ENCODE data around the gene PRKCZ.
A peak's percentile ranks its signal among the peaks of the same experiment; 100 is the strongest.

The PRKCZ gene

GRCh38 chr1:2134621-2135307 is 84.6 kb downstream of the PRKCZ start:
- Histone ChIP-seq H3K79me1 (ENCODE audit: low read length) (peaks cover 33% of the 10 kb centered on the region), H2BK120ac (ENCODE audit: insufficient read depth, low read length, poor library complexity) (peak overlapping the region; percentile 87), H3K27me3 (ENCODE audit: insufficient read depth, low read length) (no peaks in the 10 kb centered on the region), H3K27ac (ENCODE audit: low read depth, low read length) (peak overlapping the region; percentile 98), H4K91ac (ENCODE audit: low read depth, low read length) (peak overlapping the region; percentile 94), H3K4me2 (ENCODE audit: low read length) (peak overlapping the region; percentile 27), H3K4me1 (ENCODE audit: control insufficient read depth in 1 of 2, insufficient read depth in 2 of 2, low read length in 2 of 2) (peaks cover 35 to 41% of the 10 kb centered on the region in 2 experiments), H3K4me3 (ENCODE audit: low read depth, low read length) (peak overlapping the region; percentile 14), H4K8ac (ENCODE audit: low read depth, low read length) (peak overlapping the region; percentile 90), H3K14ac (ENCODE audit: low read length) (peak overlapping the region; percentile 93), H3K9me3 (ENCODE audit: insufficient read depth, low read depth, low read length) (no peaks in the 10 kb centered on the region), H2AK5ac (ENCODE audit: low read length) (peak overlapping the region; percentile 44), H2BK5ac (ENCODE audit: low read depth, low read length, poor library complexity) (peak overlapping the region; percentile 94), H4K12ac (ENCODE audit: low read depth, low read length) (peak overlapping the region; percentile 78), H3K23ac (ENCODE audit: low read length) (no peak overlapping the region), H2BK12ac (ENCODE audit: low read length) (peak overlapping the region; percentile 89), H3K36me3 (ENCODE audit: control insufficient read depth in 1 of 2, insufficient read depth in 2 of 2, low read length in 2 of 2) (peaks cover 19% of the 10 kb centered on the region in 2 experiments), H3K9ac (ENCODE audit: low read length) (no peak overlapping the region), H3K4ac (ENCODE audit: low read depth, low read length) (peak overlapping the region; percentile 28), H3K18ac (ENCODE audit: low read length) (peak overlapping the region; percentile 95), H2AFZ (ENCODE audit: insufficient read depth, low read length, poor library complexity) (peak overlapping the region; percentile 48), H3K79me2 (ENCODE audit: control insufficient read depth, insufficient read depth, low read length, poor library complexity) (peaks cover 17% of the 10 kb centered on the region)
- DNase-seq, result peak; percentile 87 to 89
- no CpG with 5 or more reads among the region's 40 CpGs for WGBS (ENCODE audit: extremely low coverage, insufficient coverage, insufficient read length)

- H3K27ac ChIP-seq (ENCODE audit: low read depth, low read length), result peak overlapping the region; percentile 98
- peak overlapping the region; percentile 32 for H3K4me2 ChIP-seq (ENCODE audit: low read length)
- no peak overlapping the region for H3K18ac ChIP-seq (ENCODE audit: low read length)
- H3K9ac ChIP-seq (ENCODE audit: low read length), result no peak overlapping the region
- H3K36me3 ChIP-seq (ENCODE audit: control insufficient read depth in 1 of 2, insufficient read depth in 2 of 2, low read length in 2 of 2), result peaks cover 19% of the 10 kb centered on the region in 2 experiments
- peak overlapping the region; percentile 90 for H4K8ac ChIP-seq (ENCODE audit: low read depth, low read length)
- H2BK12ac ChIP-seq (ENCODE audit: low read length), result peak overlapping the region; percentile 83
- H3K4me1 ChIP-seq (ENCODE audit: control insufficient read depth in 1 of 2, insufficient read depth in 2 of 2, low read length in 2 of 2), result peaks cover 35 to 41% of the 10 kb centered on the region in 2 experiments
- H3K79me1 ChIP-seq (ENCODE audit: low read length), result peaks cover 33% of the 10 kb centered on the region
- no peaks in the 10 kb centered on the region for H3K9me3 ChIP-seq (ENCODE audit: insufficient read depth, low read depth, low read length)
- peak overlapping the region; percentile 87 for H2BK120ac ChIP-seq (ENCODE audit: insufficient read depth, low read length, poor library complexity)
- peaks cover 17% of the 10 kb centered on the region for H3K79me2 ChIP-seq (ENCODE audit: control insufficient read depth, insufficient read depth, low read length, poor library complexity)
- peak overlapping the region; percentile 74 for H3K14ac ChIP-seq (ENCODE audit: low read length)
- peak overlapping the region; percentile 48 for H2AFZ ChIP-seq (ENCODE audit: insufficient read depth, low read length, poor library complexity)
- DNase-seq, result peak; percentile 100
- H4K12ac ChIP-seq (ENCODE audit: low read depth, low read length), result no peak overlapping the region
- H3K4me3 ChIP-seq (ENCODE audit: low read depth, low read length), result no peak overlapping the region
- H3K27me3 ChIP-seq (ENCODE audit: insufficient read depth, low read length), result no peaks in the 10 kb centered on the region
- no CpG with 5 or more reads among the region's 13 CpGs for WGBS (ENCODE audit: extremely low coverage, insufficient coverage, insufficient read length)
- H4K91ac ChIP-seq (ENCODE audit: low read depth, low read length), result peak overlapping the region; percentile 95
- peak overlapping the region; percentile 94 for H2BK5ac ChIP-seq (ENCODE audit: low read depth, low read length, poor library complexity)
- H3K23ac ChIP-seq (ENCODE audit: low read length), result no peak overlapping the region
- no peak overlapping the region for H2AK5ac ChIP-seq (ENCODE audit: low read length)
- H3K4ac ChIP-seq (ENCODE audit: low read depth, low read length), result no peak overlapping the region
Measured at GRCh38 chr1:2135441-2135841, 85.2 kb downstream of the PRKCZ start.

- peaks cover 35 to 41% of the 10 kb centered on the region in 2 experiments for H3K4me1 ChIP-seq (ENCODE audit: control insufficient read depth in 1 of 2, insufficient read depth in 2 of 2, low read length in 2 of 2)
- peak overlapping the region; percentile 46 for H4K12ac ChIP-seq (ENCODE audit: low read depth, low read length)
- peaks cover 17% of the 10 kb centered on the region for H3K79me2 ChIP-seq (ENCODE audit: control insufficient read depth, insufficient read depth, low read length, poor library complexity)
- peak overlapping the region; percentile 39 for H4K8ac ChIP-seq (ENCODE audit: low read depth, low read length)
- H2BK120ac ChIP-seq (ENCODE audit: insufficient read depth, low read length, poor library complexity), result peak overlapping the region; percentile 92
- peak overlapping the region; percentile 85 for H2AK5ac ChIP-seq (ENCODE audit: low read length)
- peak overlapping the region; percentile 83 for H2BK12ac ChIP-seq (ENCODE audit: low read length)
- H3K4ac ChIP-seq (ENCODE audit: low read depth, low read length), result peak overlapping the region; percentile 37
- WGBS (ENCODE audit: extremely low coverage, insufficient coverage, insufficient read length), result no CpG with 5 or more reads among the region's 10 CpGs
- H3K79me1 ChIP-seq (ENCODE audit: low read length), result peaks cover 33% of the 10 kb centered on the region
- peak overlapping the region; percentile 95 for H4K91ac ChIP-seq (ENCODE audit: low read depth, low read length)
- H3K4me2 ChIP-seq (ENCODE audit: low read length), result peak overlapping the region; percentile 32
- peak overlapping the region; percentile 74 for H3K14ac ChIP-seq (ENCODE audit: low read length)
- H2AFZ ChIP-seq (ENCODE audit: insufficient read depth, low read length, poor library complexity), result peak overlapping the region; percentile 24
- no peak overlapping the region for H3K9ac ChIP-seq (ENCODE audit: low read length)
- H3K36me3 ChIP-seq (ENCODE audit: control insufficient read depth in 1 of 2, insufficient read depth in 2 of 2, low read length in 2 of 2), result peaks cover 19% of the 10 kb centered on the region in 2 experiments
- H3K27me3 ChIP-seq (ENCODE audit: insufficient read depth, low read length), result no peaks in the 10 kb centered on the region
- peak overlapping the region; percentile 98 for H3K27ac ChIP-seq (ENCODE audit: low read depth, low read length)
- DNase-seq, result peak in 1 of 2 donors; percentile 39
- no peak overlapping the region for H3K4me3 ChIP-seq (ENCODE audit: low read depth, low read length)
- H2BK5ac ChIP-seq (ENCODE audit: low read depth, low read length, poor library complexity), result peak overlapping the region; percentile 92
- no peak overlapping the region for H3K23ac ChIP-seq (ENCODE audit: low read length)
- no peaks in the 10 kb centered on the region for H3K9me3 ChIP-seq (ENCODE audit: insufficient read depth, low read depth, low read length)
- peak overlapping the region; percentile 71 for H3K18ac ChIP-seq (ENCODE audit: low read length)
Measured at GRCh38 chr1:2135941-2136340, 85.7 kb downstream of the PRKCZ start.

- Histone ChIP-seq H3K18ac (ENCODE audit: low read length) (peak overlapping the region; percentile 71), H3K79me1 (ENCODE audit: low read length) (peaks cover 33% of the 10 kb centered on the region), H3K4me1 (ENCODE audit: control insufficient read depth in 1 of 2, insufficient read depth in 2 of 2, low read length in 2 of 2) (peaks cover 35 to 41% of the 10 kb centered on the region in 2 experiments), H2BK12ac (ENCODE audit: low read length) (peak overlapping the region; percentile 83), H3K4me3 (ENCODE audit: low read depth, low read length) (no peak overlapping the region), H2AFZ (ENCODE audit: insufficient read depth, low read length, poor library complexity) (peak overlapping the region; percentile 24), H3K27me3 (ENCODE audit: insufficient read depth, low read length) (no peaks in the 10 kb centered on the region), H3K4ac (ENCODE audit: low read depth, low read length) (peak overlapping the region; percentile 37), H4K8ac (ENCODE audit: low read depth, low read length) (peak overlapping the region; percentile 39), H3K14ac (ENCODE audit: low read length) (peak overlapping the region; percentile 74), H3K36me3 (ENCODE audit: control insufficient read depth in 1 of 2, insufficient read depth in 2 of 2, low read length in 2 of 2) (peaks cover 19% of the 10 kb centered on the region in 2 experiments), H4K91ac (ENCODE audit: low read depth, low read length) (peak overlapping the region; percentile 95), H3K9ac (ENCODE audit: low read length) (no peak overlapping the region), H2BK120ac (ENCODE audit: insufficient read depth, low read length, poor library complexity) (peak overlapping the region; percentile 92), H3K23ac (ENCODE audit: low read length) (no peak overlapping the region), H2AK5ac (ENCODE audit: low read length) (peak overlapping the region; percentile 85), H3K27ac (ENCODE audit: low read depth, low read length) (peak overlapping the region; percentile 98), H2BK5ac (ENCODE audit: low read depth, low read length, poor library complexity) (peak overlapping the region; percentile 92), H3K79me2 (ENCODE audit: control insufficient read depth, insufficient read depth, low read length, poor library complexity) (peaks cover 17% of the 10 kb centered on the region), H4K12ac (ENCODE audit: low read depth, low read length) (peak overlapping the region; percentile 25), H3K9me3 (ENCODE audit: insufficient read depth, low read depth, low read length) (no peaks in the 10 kb centered on the region), H3K4me2 (ENCODE audit: low read length) (no peak overlapping the region)
- WGBS (ENCODE audit: extremely low coverage, insufficient coverage, insufficient read length), result no CpG with 5 or more reads among the region's 19 CpGs
- DNase-seq, result peak; percentile 75 to 80
Measured at GRCh38 chr1:2136386-2137235, 86.4 kb downstream of the PRKCZ start.
